ENCODE data around the gene GHSR.

GHSR gene

DNA sequence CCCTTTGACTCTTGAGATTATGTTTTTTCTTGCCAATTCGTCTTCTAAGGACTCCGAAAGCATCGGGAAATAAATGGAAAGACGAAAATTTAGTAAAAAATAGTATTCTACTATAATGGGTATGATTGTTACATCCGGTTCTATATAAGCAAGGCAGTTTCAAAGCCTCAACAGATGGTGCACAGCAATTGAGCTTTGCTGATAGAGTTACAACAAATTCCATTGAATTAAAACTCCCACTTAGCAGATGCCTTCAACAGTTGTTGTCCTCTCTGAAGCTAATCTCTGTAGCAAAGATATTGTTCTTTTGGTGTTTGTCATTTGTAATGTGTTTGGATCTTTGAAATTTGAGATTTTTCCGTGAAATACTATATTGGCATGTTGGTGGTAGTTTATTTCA, 16.1 kb upstream of the GHSR start:
- no peaks in the 10 kb centered on the region for H3K9me3 ChIP-seq (ENCODE audit: control insufficient read depth, low read length)
- no peak overlapping the region for H3K4me3 ChIP-seq (ENCODE audit: insufficient read depth, low read depth, low read length)
- no peaks in the 10 kb centered on the region for H3K4me1 ChIP-seq (ENCODE audit: control insufficient read depth, insufficient read depth, low read length)
- H3K27me3 ChIP-seq (ENCODE audit: control insufficient read depth, insufficient read depth, low read length, poor library complexity, severe bottlenecking) = no peaks in the 10 kb centered on the region
- 86 to 93% methylated on average over 6 of the region's 6 CpGs for WGBS, 2 experiments
- no peaks in the 10 kb centered on the region for H3K36me3 ChIP-seq (ENCODE audit: control insufficient read depth, insufficient read depth, low read length)
- H3K27ac ChIP-seq (ENCODE audit: insufficient read depth, low read depth, low read length, poor library complexity, severe bottlenecking) = no peak overlapping the region

DNA sequence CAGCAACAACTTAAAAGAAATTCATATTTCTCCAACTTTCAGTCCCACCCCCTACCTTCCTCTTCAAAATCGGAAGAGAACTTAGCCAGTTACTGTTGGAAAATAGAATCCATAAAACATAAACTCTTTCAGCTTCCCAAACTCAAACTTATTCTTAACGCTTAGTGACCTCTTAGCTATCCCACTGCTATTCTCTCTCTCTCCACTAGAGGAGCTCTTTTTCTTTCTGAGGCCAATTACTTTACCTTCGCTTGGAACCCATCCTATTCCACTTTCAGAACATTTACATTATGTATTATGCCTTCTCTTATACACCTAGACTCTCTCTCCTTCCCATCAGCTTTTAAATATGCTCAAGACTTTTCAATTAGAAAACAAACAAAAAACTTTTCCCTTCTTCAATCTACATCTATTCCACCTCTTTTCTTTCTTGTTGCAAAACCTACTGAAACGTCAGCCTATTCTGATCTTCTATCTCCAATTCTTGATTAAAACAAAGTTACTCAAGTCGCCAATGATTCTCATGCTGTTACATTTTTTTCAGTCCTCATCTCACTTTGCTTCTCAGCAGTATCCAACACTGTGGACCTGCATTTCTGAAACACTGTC, 13.4 kb upstream of the GHSR start:
- no peaks in the 10 kb centered on the region for H3K36me3 ChIP-seq (ENCODE audit: control insufficient read depth, insufficient read depth, low read length)
- H3K4me1 ChIP-seq (ENCODE audit: control insufficient read depth, insufficient read depth, low read length) = no peaks in the 10 kb centered on the region
- no peak overlapping the region for H3K27ac ChIP-seq (ENCODE audit: insufficient read depth, low read depth, low read length, poor library complexity, severe bottlenecking)
- no peak overlapping the region for H3K4me3 ChIP-seq (ENCODE audit: insufficient read depth, low read depth, low read length)
- H3K27me3 ChIP-seq (ENCODE audit: control insufficient read depth, insufficient read depth, low read length, poor library complexity, severe bottlenecking) = no peaks in the 10 kb centered on the region
- WGBS, 2 experiments = 52 to 53% methylated on average over 5 of the region's 5 CpGs
- H3K9me3 ChIP-seq (ENCODE audit: control insufficient read depth, low read length) = no peaks in the 10 kb centered on the region

DNA sequence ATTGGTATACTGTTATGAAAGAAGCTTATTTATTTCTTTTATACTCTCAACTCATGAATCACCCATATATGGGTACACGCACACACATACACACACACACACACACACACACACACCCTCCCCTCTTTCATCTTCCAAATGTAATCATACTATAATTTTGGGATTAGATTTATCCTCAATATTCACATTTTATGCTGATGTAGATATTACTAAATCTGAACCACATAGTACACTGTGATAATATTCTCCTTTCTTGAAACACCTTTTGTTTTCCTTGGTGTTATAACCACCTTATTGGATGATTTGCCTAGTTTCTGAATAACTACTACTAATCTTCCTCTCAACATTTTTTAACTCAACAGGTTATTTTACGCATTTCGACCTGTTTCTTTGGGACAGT, 8.1 kb upstream of the GHSR start:
- peaks cover 3% of the 10 kb centered on the region for H3K27me3 ChIP-seq (ENCODE audit: control insufficient read depth, insufficient read depth, low read length, poor library complexity, severe bottlenecking)
- no peaks in the 10 kb centered on the region for H3K36me3 ChIP-seq (ENCODE audit: control insufficient read depth, insufficient read depth, low read length)
- H3K9me3 ChIP-seq (ENCODE audit: control insufficient read depth, low read length) = no peaks in the 10 kb centered on the region
- no peak overlapping the region for H3K27ac ChIP-seq (ENCODE audit: insufficient read depth, low read depth, low read length, poor library complexity, severe bottlenecking)
- 79 to 94% methylated on average over 3 of the region's 3 CpGs for WGBS, 2 experiments
- H3K4me1 ChIP-seq (ENCODE audit: control insufficient read depth, insufficient read depth, low read length) = no peaks in the 10 kb centered on the region
- H3K4me3 ChIP-seq (ENCODE audit: insufficient read depth, low read depth, low read length) = no peak overlapping the region

DNA sequence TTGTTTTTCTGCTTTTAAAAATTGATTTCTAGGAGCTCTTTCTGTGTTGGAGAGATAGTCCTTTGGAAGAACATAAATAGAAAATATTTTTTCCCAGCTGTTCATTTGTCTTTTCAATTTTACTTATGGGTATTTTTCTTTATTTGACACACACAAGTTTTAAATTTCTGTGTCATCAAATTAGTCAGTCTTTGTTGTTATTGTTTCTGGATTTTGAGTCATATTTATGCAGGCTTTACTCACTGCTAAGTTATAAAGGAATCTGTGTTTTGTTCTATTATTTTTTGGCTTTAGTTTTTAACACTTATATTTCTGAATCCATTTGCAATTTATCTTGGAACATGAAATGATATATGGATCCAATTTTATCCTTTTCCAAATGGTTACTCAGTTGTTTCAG, 5.9 kb upstream of the GHSR start:
- H3K4me1 ChIP-seq (ENCODE audit: control insufficient read depth, insufficient read depth, low read length) = no peaks in the 10 kb centered on the region
- peaks cover 25% of the 10 kb centered on the region for H3K27me3 ChIP-seq (ENCODE audit: control insufficient read depth, insufficient read depth, low read length, poor library complexity, severe bottlenecking)
- H3K27ac ChIP-seq (ENCODE audit: insufficient read depth, low read depth, low read length, poor library complexity, severe bottlenecking) = no peak overlapping the region
- H3K36me3 ChIP-seq (ENCODE audit: control insufficient read depth, insufficient read depth, low read length) = no peaks in the 10 kb centered on the region
- no peak overlapping the region for H3K4me3 ChIP-seq (ENCODE audit: insufficient read depth, low read depth, low read length)
- no peaks in the 10 kb centered on the region for H3K9me3 ChIP-seq (ENCODE audit: control insufficient read depth, low read length)

DNA sequence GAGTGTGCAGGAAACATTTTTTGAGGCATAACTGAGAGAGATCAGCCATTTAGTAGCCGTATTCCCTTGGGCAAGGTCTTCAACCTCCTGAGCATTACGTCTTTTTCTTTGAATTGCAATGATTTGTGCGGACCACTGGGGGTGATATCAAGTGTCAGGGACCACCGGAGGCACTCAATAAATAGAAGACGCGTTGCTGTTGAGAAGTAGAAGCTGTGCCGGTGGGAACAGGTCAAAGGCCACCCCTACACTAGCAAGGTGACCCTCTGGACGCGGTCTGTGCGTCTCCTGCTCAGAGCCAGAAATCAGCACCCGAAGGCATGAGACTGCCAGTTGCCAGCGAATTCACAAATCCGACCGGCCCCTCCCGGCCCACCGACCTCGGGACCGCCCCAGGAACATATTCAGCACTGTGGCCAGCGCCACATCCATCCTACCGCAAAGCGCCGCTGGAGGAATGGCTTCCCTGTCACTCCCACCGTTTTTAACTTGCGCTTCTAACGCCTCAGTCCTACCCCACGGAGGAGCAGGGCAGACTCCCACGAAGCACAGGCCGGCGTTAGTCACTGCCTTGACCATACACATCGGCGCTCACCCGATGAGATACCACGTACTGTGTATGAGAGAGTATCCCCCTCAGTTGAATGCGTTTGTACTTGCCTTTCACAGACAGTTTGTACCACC, 1.4 kb upstream of the GHSR start:
- Histone ChIP-seq H3K36me3 (ENCODE audit: control insufficient read depth, insufficient read depth, low read length) (no peaks in the 10 kb centered on the region), H3K9me3 (ENCODE audit: control insufficient read depth, low read length) (no peaks in the 10 kb centered on the region), H3K27ac (ENCODE audit: insufficient read depth, low read depth, low read length, poor library complexity, severe bottlenecking) (no peak overlapping the region), H3K27me3 (ENCODE audit: control insufficient read depth, insufficient read depth, low read length, poor library complexity, severe bottlenecking) (peaks cover 69% of the 10 kb centered on the region), H3K4me3 (ENCODE audit: insufficient read depth, low read depth, low read length) (no peak overlapping the region), H3K4me1 (ENCODE audit: control insufficient read depth, insufficient read depth, low read length) (no peaks in the 10 kb centered on the region)
- 7% methylated on average over 34 of the region's 34 CpGs for WGBS, 2 experiments

- Histone ChIP-seq H3K4me1 (ENCODE audit: control insufficient read depth, insufficient read depth, low read length) (no peaks in the 10 kb centered on the region), H3K36me3 (ENCODE audit: control insufficient read depth, insufficient read depth, low read length) (no peaks in the 10 kb centered on the region), H3K27ac (ENCODE audit: insufficient read depth, low read depth, low read length, poor library complexity, severe bottlenecking) (no peak overlapping the region), H3K27me3 (ENCODE audit: control insufficient read depth, insufficient read depth, low read length, poor library complexity, severe bottlenecking) (peaks cover 69% of the 10 kb centered on the region), H3K4me3 (ENCODE audit: insufficient read depth, low read depth, low read length) (no peak overlapping the region), H3K9me3 (ENCODE audit: control insufficient read depth, low read length) (no peaks in the 10 kb centered on the region)
- 12 to 13% methylated on average over 43 of the region's 43 CpGs for WGBS, 2 experiments
Observed at GRCh38 chr3:172448661-172449465, 607 bp upstream of the GHSR start.

- Histone ChIP-seq H3K27me3 (ENCODE audit: control insufficient read depth, insufficient read depth, low read length, poor library complexity, severe bottlenecking) (peaks cover 63% of the 10 kb centered on the region), H3K4me3 (ENCODE audit: insufficient read depth, low read depth, low read length) (no peak overlapping the region), H3K36me3 (ENCODE audit: control insufficient read depth, insufficient read depth, low read length) (no peaks in the 10 kb centered on the region), H3K27ac (ENCODE audit: insufficient read depth, low read depth, low read length, poor library complexity, severe bottlenecking) (no peak overlapping the region), H3K9me3 (ENCODE audit: control insufficient read depth, low read length) (no peaks in the 10 kb centered on the region), H3K4me1 (ENCODE audit: control insufficient read depth, insufficient read depth, low read length) (no peaks in the 10 kb centered on the region)
- WGBS, 2 experiments = 92 to 98% methylated on average over 3 of the region's 3 CpGs
Observed at GRCh38 chr3:172446198-172446597, 2.1 kb downstream of the GHSR start.

DNA sequence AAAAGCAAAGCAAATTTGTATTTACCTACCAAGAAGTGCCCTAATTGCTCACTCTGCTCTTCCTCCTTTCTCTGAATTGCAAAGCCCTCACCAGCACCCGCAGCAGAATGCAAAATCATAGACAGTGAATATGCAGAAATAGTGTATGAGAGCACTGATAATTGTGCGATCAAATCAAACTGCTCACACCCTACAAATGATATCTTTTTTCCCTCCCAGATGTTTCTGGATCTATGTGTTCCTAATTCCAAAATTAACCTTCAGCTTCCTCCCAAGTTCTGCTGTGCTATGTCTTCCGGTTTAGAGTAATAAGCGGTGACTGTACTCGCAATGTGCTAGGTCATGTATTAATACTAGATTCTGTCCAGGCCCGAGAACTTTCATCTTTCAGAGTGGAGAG, 3.4 kb downstream of the GHSR start:
- H3K36me3 ChIP-seq (ENCODE audit: control insufficient read depth, insufficient read depth, low read length) = no peaks in the 10 kb centered on the region
- no peaks in the 10 kb centered on the region for H3K9me3 ChIP-seq (ENCODE audit: control insufficient read depth, low read length)
- no peak overlapping the region for H3K4me3 ChIP-seq (ENCODE audit: insufficient read depth, low read depth, low read length)
- H3K4me1 ChIP-seq (ENCODE audit: control insufficient read depth, insufficient read depth, low read length) = no peaks in the 10 kb centered on the region
- H3K27me3 ChIP-seq (ENCODE audit: control insufficient read depth, insufficient read depth, low read length, poor library complexity, severe bottlenecking) = peaks cover 50% of the 10 kb centered on the region
- 91 to 93% methylated on average over 5 to 6 of the region's 6 CpGs for WGBS, 2 experiments
- no peak overlapping the region for H3K27ac ChIP-seq (ENCODE audit: insufficient read depth, low read depth, low read length, poor library complexity, severe bottlenecking)

DNA sequence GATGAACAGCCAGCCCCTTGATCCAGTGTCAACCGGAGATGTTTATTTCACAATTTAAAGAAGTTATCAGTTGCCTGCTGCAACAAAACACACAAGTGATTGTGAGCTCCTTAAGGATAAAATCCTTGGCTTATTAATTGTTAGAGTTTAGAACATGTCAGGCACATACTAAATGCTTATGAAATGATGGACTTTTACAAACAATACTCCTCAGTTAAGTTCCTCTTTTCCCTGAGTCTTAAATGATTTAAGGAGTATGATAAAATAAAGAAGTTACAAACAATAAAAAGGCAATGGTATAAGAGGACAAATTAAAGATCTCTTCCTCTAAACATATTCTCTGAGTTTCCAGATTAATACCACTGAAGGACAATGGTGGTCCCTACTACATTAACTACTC, 5.7 kb downstream of the GHSR start:
- Histone ChIP-seq H3K4me1 (ENCODE audit: control insufficient read depth, insufficient read depth, low read length) (no peaks in the 10 kb centered on the region), H3K36me3 (ENCODE audit: control insufficient read depth, insufficient read depth, low read length) (no peaks in the 10 kb centered on the region), H3K27me3 (ENCODE audit: control insufficient read depth, insufficient read depth, low read length, poor library complexity, severe bottlenecking) (peaks cover 27% of the 10 kb centered on the region), H3K9me3 (ENCODE audit: control insufficient read depth, low read length) (no peaks in the 10 kb centered on the region), H3K27ac (ENCODE audit: insufficient read depth, low read depth, low read length, poor library complexity, severe bottlenecking) (no peak overlapping the region), H3K4me3 (ENCODE audit: insufficient read depth, low read depth, low read length) (no peak overlapping the region)
- 87 to 100% methylated on average over 1 of the region's 1 CpG for WGBS, 2 experiments

DNA sequence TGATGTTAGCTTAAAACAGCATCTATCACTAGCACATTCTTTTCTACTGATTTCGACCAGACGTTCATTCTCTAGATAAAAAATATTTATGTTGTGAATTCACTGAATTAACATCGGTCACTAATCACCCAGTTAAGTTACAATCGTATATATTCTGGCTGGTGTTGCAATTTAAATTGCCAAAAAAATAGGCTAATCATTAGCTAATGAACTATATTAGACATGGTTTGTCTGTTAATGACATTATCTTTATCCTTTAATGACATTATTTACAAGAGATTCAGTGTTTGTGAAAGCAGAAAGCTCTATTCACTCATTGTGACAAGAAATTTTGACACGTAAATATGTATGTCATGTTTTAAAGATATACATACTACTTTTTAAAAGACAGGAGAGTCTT, 6.7 kb downstream of the GHSR start:
- Histone ChIP-seq H3K4me1 (ENCODE audit: control insufficient read depth, insufficient read depth, low read length) (no peaks in the 10 kb centered on the region), H3K4me3 (ENCODE audit: insufficient read depth, low read depth, low read length) (no peak overlapping the region), H3K27me3 (ENCODE audit: control insufficient read depth, insufficient read depth, low read length, poor library complexity, severe bottlenecking) (peaks cover 17% of the 10 kb centered on the region), H3K36me3 (ENCODE audit: control insufficient read depth, insufficient read depth, low read length) (no peaks in the 10 kb centered on the region), H3K9me3 (ENCODE audit: control insufficient read depth, low read length) (no peaks in the 10 kb centered on the region), H3K27ac (ENCODE audit: insufficient read depth, low read depth, low read length, poor library complexity, severe bottlenecking) (no peak overlapping the region)
- WGBS, 2 experiments = 96% methylated on average over 4 of the region's 5 CpGs; no CpG with 5 or more reads in 1 of the 2 experiments

Data from ectodermal cell (in vitro differentiated cells).